HG02973 (cell line): ENCODE measurements around the gene PRR35.

Experiments
- ATAC-seq: cut with Tn5 transposase; IDR thresholded peaks from one replicate; pipeline ENCODE4 v1.9.1; 2021; ENCODE audit warnings: moderate library complexity; ENCODE audit not compliant: unreplicated experiment

Gene PRR35

DNA sequence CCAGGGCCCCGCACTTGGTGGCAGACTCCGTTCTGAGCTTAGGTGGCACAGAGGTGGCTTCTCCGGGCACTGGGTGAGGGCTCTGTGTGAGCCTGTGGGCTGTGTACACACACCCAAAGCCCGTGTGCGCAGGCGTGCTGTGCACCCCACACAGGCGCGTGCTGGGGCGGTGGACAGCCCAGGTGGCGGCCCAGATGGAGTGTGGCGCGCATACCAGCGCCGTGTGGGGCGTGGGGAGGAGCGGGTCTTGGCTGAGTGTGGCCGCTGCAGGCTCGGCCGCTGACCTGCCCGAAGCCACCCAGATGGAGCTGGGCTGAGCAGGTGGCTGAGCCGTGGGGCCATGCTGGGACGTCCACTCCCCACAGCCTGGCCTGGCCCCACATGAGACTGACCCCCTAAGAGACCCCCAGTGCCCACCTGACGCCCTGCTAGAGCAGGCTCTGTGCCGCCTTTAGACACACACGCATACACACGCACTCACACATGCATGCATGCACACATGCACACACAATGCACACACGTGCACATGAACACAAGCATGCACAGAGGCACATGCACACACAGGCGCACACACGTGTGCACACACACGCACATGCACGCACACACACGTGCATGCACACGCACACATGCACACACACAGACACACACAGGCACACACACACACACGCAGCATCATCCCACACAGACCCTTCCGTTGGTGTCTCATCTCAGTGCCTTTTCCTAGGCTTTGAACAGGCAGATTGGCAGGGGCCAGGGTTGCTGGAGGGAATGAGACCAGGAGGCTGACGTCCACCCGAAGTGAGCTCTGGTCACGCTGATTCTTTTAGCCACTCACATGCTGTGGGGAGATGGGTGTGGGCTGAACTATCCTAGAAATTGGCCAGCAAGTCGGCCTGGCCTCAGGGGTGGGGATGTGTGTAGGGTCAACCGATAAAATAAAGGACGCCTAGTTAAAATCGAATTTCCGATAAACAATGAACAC, 2.1 kb downstream of the PRR35 start:
- ATAC-seq, result no peak

DNA sequence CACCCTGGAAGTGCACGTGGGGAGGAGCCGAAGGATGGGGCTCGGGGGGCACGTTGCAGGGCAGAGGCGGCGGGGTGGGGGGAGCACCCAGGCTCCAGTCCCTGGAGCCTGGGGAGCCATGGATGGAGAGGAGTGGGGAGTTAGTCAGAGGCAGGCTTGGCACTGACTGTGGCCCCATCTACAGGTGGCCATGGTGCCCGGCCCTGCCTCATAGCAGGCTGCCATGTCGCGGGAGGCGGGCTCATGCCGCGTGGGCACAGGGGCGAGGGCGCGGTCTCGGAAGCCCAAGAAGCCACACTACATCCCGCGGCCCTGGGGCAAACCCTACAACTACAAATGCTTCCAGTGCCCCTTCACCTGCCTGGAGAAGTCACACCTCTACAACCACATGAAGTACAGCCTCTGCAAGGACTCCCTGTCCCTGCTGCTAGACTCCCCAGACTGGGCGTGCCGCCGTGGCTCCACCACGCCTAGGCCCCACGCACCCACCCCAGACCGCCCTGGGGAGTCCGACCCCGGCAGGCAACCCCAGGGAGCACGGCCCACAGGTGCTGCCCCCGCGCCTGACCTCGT, 3.0 kb downstream of the PRR35 start:
- ATAC-seq, result no peak

DNA sequence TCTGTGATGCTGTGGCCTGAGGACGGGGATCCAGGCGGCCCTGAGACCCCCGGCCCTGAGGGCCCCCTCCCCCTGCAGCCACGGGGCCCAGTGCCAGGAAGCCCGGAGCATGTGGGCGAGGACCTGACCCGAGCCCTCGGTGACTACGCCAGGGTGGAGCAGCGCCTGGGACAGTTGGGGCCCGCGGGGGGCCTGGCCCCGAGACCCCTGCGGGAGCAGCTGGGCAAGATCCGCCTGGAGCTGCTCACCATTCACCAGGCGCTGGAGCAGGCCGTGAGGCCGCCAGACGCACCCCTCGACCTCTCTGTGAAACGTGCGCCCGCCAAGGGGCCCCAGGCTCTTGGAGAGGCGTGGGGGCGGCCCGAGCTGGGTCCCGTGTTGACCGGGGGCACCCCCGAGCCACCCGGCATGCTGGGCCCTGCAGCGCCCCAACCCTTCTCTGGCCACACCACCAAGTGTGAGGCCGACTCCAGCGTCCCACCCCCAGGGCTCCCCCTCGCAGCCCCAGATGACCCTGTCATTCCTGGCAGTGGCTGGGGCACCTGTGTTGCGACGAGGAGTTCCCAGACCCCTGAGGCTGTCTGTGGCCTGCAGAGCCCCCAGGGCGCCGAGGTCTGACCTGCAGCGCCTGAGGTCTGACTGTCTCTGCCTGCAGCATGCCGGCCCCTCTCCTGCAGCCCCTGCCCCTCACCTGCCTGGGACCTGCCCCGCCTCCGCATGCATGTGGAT, 4.7 kb downstream of the PRR35 start:
- ATAC-seq, result no peak

DNA sequence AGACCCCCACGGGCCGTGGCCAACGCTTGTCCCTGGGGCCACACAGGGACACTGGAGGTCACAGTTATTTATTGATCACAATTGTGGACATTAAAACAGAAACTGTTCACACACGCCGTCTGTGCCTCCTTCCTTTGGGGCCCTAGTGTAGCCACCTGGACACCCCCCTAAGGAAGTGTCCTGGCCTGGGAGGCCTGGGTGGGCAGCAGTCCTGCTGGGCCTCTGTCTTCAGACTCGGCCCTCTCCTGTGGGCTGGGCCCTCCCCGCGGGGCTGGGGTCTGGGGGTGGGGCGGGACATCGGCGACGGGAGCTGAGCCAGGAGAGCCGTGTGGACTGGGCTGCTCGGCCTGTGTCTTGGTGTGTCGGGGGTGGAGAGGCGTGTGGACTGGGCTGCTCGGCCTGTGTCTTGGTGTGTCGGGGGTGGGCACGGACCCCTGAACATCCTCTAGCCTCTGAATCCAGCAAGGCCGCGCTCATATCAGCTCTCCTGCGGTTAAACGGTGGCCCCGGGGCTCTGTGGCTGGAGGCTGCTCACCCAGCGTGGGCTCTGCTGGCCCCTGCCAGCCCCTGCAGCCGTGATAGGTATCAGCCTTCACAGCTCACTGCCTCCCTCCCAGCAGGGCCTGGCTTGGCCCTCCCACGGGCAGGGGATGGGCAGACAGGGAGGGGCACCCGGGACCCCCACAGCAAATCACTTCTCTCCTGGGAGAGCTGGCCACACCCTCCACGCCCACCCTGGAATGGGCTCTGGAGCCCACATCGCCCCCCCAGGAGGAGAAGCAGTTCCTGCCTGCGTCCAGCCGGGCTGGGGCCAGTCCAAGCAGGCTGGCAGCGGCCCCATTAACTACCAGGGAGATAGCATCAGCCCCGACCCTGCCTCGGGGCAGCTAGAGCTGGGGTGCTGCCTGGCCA, 5.5 kb downstream of the PRR35 start:
- ATAC-seq, result no peak

DNA sequence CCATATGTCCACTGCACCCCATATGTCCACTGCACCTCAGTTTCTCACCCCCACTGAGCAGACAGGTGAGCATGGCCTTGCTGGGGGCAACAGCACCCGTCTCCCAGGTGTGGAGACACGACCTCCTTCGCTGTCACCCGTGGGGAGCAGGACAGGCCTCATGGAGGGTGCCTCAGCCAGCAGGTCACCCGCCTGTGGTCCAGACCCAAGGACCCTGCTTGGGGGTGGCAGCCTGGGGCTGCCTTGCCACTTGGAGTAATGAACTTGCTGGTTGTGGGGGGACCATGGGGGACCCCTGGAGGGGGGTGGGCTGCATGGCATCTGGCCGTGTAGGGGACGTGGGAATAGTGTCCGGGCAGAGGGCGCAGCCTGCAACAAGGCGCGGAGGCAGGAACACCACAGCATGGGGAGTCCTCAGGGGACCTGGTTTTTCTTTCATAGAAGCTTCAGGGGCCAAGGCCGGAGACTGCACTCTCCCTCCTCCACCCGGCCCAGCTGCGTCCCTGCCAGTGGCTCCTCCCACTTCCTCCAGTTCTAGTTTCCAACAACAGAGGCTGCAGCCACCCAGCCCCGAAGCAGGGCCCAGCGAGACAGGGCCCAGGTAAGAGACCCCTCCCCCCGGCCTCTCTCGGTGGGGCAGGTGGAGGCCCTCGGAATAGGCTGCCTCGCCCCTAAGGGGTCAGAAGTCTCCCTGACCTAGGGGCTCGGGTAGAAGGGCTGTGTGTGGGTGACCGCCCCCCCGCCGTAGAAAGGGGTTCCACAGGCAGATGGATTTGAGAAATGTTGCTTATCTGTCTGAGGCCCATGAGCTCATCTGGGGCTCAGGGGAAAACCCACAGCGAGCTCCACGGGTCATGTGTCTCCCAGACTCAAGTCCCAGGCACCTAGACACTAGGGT, 6.5 kb downstream of the PRR35 start, which contains the start of gene NHLRC4:
TSS of gene NHLRC4 (plus strand) at position 531 of the 898 bp plus-strand sequence. CDS start 1,043 bp downstream, outside the sequence.
- no peak for ATAC-seq

DNA sequence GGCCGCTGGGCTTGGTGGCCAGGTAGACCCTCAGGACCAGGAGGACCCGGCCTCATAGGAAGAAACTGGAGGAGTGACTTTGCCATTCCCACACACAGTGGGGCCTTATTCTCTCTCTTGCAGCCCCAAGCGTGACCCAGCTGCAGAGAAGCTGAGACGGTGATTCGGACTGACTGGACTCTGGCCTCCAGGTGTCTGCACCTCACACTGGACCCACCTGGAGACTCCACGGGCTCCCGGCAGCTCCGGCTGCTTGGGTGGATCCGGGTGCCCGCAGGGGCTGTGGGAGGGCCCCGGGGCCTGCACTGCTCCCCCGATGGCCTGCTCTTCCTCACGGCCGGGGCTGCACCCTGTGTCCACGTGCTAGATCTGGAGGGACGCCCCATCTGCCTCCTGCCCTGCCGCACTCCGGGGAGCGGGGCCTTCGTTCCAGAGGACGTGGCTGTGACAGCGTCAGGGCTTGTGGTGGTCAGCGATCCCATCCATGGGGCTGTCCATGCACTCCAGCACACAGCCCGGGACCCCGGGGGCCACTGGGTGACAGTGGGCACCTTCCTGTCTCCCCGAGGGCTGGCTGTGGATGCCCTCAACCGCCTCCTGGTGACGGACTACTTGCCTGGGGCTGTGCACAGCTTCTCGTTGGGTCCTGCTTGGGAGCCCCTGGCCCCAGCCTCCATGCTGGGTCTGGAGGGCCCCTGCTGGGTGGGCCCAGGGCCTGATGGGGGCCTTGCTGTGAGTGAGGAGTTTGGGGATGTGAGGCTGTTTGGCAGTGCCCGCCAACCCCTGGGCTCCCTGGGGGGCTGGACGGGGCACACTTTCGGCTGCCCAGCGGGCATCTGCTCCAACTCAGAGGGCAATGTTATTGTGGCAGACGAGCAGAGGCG, 7.4 kb downstream of the PRR35 start:
- ATAC-seq, result no peak

DNA sequence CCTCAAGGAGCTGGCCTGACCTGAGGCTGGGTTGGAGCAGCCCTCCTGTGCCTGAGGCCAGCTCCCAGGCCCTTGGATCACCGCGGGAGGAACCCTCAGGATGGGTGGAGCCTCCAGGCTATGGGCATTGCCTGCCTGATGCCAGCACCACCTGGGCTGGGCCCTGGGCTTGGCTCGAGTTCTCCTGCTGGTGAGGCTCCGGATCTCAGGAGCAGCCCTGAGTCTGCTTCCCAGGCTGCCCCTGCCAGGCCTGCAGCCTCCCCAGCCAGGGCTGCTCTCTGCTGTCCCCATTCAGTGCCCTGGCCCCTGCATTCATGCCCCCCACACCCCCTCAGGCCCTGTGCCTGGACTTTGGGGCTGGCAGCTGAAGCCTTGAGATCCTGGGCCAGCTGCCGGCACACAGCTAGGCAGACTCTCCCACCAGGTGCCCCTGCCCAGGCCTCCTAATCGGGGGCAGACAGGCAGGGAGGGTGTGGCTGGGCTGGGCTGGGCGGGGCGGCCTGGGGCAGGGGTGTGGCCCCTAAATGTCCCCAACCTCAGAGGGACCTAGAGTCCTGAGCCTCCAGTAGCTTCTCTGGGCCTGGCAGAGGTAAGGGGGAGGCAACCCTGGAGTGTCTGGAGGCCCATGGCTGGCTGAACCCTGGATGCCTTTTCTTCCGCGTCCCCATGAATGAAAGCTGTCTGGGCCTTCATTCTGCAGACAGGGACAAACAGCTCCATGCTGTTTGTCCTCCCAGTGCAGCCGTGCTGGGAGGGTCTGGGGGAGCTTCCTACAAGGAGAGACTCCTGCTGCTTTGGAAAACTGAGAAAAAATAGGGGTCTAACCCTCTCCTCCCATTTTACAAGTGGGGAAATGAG, 8.4 kb downstream of the PRR35 start:
- no peak for ATAC-seq

DNA sequence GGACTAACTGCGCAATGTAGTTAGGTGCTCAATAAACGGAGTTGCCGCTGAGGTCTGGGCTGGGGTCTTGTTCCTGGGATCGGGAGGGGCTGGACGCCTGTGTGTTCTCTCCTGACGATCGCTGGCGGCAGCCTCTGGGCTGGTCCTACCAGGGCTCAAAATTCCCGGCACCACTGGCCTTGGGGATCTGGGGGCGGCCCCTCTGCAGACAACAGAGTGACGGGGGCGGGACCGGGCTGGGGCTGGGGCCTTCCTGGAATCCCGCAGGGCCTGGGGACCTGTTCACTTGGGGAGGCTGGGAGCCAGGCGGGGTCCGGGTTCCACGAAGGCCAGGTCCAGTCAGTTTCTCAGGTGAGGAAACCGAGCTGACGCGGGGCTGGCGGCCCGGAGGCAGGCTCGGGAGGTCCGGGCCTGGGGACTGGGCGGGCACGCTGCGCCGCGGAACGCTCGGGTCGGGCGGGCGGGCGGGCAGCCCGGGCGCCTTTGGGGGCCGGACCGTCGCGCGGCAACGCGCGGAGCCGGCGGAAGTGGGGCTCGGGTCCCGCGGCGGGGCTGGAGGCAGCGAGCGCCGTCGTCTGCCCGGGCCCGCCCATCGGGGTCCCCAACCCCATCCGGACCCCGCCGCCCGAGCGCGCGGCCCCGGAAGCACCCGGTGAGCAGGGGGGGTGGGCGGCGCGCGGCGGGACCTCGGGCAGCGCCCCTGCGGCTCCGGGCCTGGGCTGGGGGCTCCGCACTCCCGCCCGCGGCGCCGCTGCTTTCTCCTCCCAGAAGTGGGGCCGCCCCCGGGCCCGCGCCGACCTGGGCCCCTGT, 9.5 kb downstream of the PRR35 start, which contains the start of gene PIGQ:
TSS of gene PIGQ (plus strand) at position 524 of the 810 bp plus-strand sequence. CDS start 4,107 bp downstream, outside the sequence.
- no peak for ATAC-seq

DNA sequence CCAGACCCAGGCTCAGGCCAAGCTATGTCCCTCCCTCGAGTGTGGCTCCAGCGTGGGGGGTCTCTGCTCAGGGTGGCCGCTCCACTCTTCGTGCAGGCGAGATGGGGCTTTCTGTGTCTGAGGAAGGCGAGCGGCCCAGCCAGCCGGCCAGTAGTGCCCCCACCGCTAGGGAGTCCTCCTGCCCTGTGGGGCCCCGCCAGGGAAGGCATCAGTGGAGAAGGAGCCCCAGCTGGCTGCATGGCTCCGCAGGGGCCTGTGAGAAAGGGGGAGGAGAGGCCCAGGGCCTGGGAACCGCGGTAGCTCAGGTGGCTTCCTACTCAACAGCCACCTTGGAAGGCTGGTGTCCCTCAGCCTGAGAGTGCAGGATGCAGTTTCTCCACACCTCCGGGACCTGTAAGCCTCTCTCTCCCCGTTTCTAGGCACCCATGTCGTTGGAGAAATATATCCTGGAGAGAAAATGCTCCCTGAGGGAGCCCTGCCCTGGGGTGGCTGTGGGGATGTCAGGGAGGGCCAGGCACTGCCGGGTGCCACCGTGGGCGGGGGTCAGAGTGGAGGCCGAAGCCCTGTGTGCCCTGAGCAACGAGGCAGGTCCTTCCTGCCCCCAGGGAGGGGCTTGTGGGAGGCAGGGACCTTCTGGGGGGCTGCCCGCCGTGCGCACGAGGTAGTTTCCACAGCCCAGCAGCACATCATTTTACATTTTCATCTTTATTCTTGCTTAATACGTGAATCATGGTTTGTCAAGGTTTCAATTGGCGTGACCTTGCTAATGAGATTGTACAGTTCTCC, 12.9 kb downstream of the PRR35 start:
- no peak for ATAC-seq

DNA sequence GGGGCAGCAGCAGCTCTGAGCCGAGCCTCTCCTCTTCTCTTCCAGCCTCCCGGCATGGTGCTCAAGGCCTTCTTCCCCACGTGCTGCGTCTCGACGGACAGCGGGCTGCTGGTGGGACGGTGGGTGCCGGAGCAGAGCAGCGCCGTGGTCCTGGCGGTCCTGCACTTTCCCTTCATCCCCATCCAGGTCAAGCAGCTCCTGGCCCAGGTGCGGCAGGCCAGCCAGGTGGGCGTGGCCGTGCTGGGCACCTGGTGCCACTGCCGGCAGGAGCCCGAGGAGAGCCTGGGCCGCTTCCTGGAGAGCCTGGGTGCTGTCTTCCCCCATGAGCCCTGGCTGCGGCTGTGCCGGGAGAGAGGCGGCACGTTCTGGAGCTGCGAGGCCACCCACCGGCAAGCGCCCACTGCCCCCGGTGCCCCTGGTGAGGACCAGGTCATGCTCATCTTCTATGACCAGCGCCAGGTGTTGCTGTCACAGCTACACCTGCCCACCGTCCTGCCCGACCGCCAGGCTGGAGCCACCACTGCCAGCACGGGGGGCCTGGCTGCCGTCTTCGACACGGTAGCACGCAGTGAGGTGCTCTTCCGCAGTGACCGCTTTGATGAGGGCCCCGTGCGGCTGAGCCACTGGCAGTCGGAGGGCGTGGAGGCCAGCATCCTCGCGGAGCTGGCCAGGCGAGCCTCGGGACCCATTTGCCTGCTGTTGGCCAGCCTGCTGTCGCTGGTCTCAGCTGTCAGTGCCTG, 14.0 kb downstream of the PRR35 start:
- no peak for ATAC-seq

DNA sequence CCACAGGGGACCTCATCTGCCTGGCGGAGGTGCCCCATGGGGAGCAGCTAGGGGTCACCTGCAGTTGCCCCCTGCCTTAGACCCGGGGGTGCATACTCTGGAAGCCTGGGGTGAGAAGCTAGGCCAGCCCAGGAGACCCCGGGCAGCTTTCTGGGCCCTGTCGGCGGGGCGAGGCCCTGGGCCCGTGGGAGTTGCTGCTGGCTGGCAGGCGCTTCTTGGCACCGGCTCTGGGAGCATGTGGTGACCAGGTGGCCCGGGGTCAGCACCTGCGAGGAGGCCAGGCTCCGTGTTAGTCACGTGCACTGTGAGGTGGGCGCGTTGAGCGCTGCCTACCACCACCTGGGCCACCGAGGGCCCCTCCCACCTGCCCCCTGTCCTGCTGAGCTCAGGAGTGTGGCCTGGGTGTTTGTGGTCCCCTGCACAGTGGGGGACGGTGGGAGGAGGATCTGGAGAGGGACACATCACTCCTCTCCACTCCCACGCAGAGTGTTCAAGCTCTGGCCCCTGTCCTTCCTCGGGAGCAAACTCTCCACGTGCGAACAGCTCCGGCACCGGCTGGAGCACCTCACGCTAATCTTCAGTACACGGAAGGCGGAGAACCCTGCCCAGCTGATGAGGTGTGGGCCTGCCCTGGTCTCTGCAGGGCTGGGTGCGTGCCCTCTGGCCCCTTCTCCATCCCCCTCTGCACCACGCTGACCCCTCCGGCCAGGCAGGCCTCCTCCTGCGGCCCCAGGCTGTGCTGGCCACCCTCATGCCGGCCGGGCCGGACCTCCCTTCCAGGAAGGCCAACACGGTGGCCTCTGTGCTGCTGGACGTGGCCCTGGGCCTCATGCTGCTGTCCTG, 15.4 kb downstream of the PRR35 start:
- no peak for ATAC-seq

DNA sequence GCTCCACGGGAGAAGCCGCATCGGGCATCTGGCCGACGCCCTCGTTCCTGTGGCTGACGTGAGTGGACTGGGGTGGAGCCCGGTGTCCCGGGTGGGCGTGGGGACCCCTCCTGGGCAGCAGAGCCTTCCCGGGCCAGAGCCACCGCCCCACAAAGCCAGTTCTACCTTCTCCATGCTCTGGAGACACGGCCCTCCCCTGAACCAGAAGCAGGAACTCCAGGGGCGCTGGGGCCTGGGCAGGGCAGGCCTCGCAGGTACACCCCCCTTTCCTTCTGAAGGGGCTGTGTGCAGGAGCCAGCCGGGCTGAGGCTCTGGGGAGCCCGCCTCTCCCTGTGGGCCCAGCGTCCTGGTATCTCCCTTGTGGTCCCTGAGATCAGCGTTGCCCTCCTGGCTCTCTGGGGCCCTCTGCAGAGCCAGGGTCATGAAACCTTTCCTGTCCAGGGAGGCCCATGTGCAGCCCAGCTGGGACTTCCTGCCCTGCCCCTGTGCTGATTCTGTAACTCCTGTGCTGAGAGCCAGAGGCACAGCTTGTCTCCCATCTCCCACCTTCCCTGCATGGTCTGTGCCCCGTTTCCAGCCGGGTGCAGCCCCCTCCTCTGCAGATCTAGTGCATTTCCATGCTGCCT, 16.1 kb downstream of the PRR35 start:
- ATAC-seq, result no peak

DNA sequence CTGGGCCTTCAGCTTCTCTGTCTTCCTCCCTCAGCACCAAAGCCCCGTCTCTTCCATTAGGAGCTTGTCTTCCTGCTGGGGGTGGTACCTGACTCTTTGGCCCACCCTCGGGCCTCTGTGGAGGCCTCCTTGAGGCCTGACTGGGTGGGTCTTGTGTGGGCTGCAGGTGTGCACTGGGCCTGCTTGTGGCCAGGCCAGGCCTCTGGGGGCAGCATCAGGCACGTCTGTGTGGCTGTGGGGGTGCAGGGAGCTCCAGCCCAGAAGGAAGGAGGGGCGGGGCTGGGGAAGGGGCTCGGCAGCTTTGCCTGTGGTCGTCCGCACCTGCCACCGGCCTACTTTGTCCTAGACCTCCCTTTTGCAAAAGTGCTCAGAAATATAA, 16.6 kb downstream of the PRR35 start:
- no peak for ATAC-seq

DNA sequence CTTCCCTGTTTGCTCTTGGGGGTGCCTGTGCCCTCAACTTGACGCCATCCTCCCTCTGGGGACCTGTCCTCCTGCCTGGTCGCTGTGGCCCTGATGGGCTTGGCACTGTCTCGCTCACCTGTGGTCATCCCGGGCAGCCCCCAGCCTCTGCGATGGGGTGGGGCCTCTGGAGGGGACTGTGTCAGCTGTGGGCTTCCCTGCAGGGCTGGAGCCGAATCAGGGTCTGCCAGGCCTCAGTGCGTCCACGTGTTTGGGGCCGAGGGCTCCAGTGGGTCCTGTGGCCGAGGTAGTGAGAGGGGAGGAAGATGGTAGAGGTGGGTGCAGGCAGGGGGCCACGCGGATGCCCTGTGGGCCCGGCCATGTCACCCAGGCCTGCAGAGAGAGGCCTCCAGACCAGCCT, 17.6 kb downstream of the PRR35 start:
- ATAC-seq, result no peak
